DOHH2 (cell line): ENCODE data around the gene DRAXIN.

Experiments used
- H3F3A ChIP-seq: fragments of 200-600 bp; sonication (generic), shearing (Covaris generic); 2 replicates; pipeline ENCODE4 v1.6.0; 2016; ENCODE audit warnings: antibody characterized with exemption, mild to moderate bottlenecking; ENCODE audit not compliant: control insufficient read depth, insufficient read depth
- H3K27ac ChIP-seq: fragments of 200-600 bp; sonication (generic); 2 replicates; pipeline ENCODE4 v1.5.1; 2014; ENCODE audit warnings: low read depth, mild to moderate bottlenecking, low read length, moderate library complexity
- H3K27me3 ChIP-seq: fragments of 200-600 bp; sonication (generic); 2 replicates; pipeline ENCODE4 v1.6.1; 2014; ENCODE audit warnings: mild to moderate bottlenecking, low read length, mixed read lengths; ENCODE audit not compliant: control insufficient read depth
- H3K36me3 ChIP-seq: fragments of 200-600 bp; sonication (generic); 2 replicates; pipeline ENCODE4 v1.6.1; 2014; ENCODE audit warnings: mild to moderate bottlenecking, low read length, moderate library complexity, mixed read lengths; ENCODE audit not compliant: control insufficient read depth
- H3K4me1 ChIP-seq: fragments of 200-600 bp; sonication (generic); 2 replicates; pipeline ENCODE4 v1.6.1; 2014; ENCODE audit warnings: mild to moderate bottlenecking, low read length, mixed read lengths; ENCODE audit not compliant: control insufficient read depth
- H3K4me2 ChIP-seq: fragments of 200-600 bp; sonication (generic); 2 replicates; pipeline ENCODE4 v1.6.0; 2014; ENCODE audit warnings: mild to moderate bottlenecking, low read length, moderate library complexity
- H3K4me3 ChIP-seq: fragments of 200-600 bp; sonication (generic); 2 replicates; pipeline ENCODE4 v1.5.1; 2014; ENCODE audit warnings: mild to moderate bottlenecking, low read length, mixed read lengths
- H3K79me2 ChIP-seq: fragments of 200-600 bp; sonication (generic); 2 replicates; pipeline ENCODE4 v1.6.1; 2014; ENCODE audit warnings: mild to moderate bottlenecking, low read length, mixed read lengths; ENCODE audit not compliant: control insufficient read depth
- H3K9me2 ChIP-seq: fragments of 200-600 bp; sonication (generic); replicated peaks from 2 replicates; pipeline ENCODE4 v1.6.1; 2014; ENCODE audit warnings: mild to moderate bottlenecking, low read length, mixed read lengths; ENCODE audit not compliant: control insufficient read depth
- H3K9me3 ChIP-seq: fragments of 200-600 bp; sonication (generic); 2 replicates; pipeline ENCODE4 v1.6.1; 2014; ENCODE audit warnings: antibody characterized with exemption, low read length, mixed read lengths; ENCODE audit not compliant: control insufficient read depth, insufficient read depth
- H4K20me1 ChIP-seq: fragments of 200-600 bp; sonication (generic); 2 replicates; pipeline ENCODE4 v1.6.0; 2014; ENCODE audit warnings: low read depth, mild to moderate bottlenecking, antibody characterized with exemption, low read length, moderate library complexity; ENCODE audit not compliant: control insufficient read depth, insufficient read depth
- EZH2phosphoT487 ChIP-seq: fragments of 200-600 bp; sonication (generic); IDR thresholded peaks from 2 replicates; pipeline ENCODE4 v1.6.1; 2017; ENCODE audit warnings: borderline replicate concordance, mild to moderate bottlenecking, antibody characterized with exemption, low read length, moderate library complexity, mixed read lengths
- TF ChIP-seq, protein P1 (sequence below): fragments of 200-600 bp; sonication (generic); IDR thresholded peaks from one replicate; pipeline ENCODE4 v1.5.1; 2014; ENCODE audit warnings: antibody characterized with exemption, mild to moderate bottlenecking, low read depth, low read length; ENCODE audit not compliant: poor library complexity, severe bottlenecking

Gene DRAXIN

DNA sequence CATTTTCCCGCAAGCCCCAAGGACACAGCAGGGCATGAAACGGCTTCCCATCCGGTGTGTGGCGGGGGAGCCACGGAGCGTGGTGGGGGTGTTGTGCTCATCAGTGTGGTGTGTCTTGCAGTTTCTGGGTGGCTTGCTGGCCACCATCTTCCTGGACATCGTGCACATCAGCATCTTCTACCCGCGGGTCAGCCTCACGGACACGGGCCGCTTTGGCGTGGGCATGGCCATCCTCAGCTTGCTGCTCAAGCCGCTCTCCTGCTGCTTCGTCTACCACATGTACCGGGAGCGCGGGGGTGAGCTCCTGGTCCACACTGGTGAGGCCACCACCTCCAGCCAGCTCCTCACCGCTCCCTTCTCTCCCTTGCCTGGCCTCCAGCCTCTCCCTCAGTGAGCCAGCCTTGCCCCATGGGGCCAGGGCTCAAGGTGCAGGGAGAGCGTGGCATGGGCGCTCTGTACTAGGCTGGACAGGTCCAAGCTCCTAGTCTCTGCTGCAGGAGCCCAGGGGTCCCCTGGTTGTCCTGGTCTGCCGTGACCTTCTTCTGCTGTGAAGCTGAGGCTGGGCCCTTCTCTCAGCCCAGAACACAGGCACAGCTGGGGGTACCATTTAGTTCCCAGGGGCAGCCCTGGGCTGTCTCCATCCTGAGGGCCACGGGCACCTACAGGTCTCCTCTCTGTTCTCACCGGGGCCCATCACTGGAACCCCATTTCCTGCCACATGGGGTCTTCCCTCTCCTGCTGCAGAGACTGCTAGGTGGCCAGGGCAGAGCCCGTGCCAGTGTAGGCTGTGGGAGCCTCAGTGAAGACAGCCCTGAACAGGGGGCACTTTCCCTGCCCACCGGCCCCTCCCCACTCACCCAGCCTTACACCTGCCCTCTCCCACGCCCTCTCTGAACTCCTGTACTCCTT lies 57.0 kb downstream of the DRAXIN start:
- TF ChIP-seq, protein P1, sequence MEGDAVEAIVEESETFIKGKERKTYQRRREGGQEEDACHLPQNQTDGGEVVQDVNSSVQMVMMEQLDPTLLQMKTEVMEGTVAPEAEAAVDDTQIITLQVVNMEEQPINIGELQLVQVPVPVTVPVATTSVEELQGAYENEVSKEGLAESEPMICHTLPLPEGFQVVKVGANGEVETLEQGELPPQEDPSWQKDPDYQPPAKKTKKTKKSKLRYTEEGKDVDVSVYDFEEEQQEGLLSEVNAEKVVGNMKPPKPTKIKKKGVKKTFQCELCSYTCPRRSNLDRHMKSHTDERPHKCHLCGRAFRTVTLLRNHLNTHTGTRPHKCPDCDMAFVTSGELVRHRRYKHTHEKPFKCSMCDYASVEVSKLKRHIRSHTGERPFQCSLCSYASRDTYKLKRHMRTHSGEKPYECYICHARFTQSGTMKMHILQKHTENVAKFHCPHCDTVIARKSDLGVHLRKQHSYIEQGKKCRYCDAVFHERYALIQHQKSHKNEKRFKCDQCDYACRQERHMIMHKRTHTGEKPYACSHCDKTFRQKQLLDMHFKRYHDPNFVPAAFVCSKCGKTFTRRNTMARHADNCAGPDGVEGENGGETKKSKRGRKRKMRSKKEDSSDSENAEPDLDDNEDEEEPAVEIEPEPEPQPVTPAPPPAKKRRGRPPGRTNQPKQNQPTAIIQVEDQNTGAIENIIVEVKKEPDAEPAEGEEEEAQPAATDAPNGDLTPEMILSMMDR = no peak
- no peak for TF ChIP-seq EZH2phosphoT487
- H3K79me2 ChIP-seq = no peaks in the 10 kb centered on the region
- H3F3A ChIP-seq = no peaks in the 10 kb centered on the region
- H3K4me1 ChIP-seq = no peaks in the 10 kb centered on the region
- H3K36me3 ChIP-seq = no peaks in the 10 kb centered on the region
- no peaks in the 10 kb centered on the region for H3K9me3 ChIP-seq
- H3K27ac ChIP-seq = no peak overlapping the region
- no peak overlapping the region for H3K4me2 ChIP-seq
- no peaks in the 10 kb centered on the region for H4K20me1 ChIP-seq
- H3K9me2 ChIP-seq = no peaks in the 10 kb centered on the region
- no peak overlapping the region for H3K4me3 ChIP-seq
- no peaks in the 10 kb centered on the region for H3K27me3 ChIP-seq

DNA sequence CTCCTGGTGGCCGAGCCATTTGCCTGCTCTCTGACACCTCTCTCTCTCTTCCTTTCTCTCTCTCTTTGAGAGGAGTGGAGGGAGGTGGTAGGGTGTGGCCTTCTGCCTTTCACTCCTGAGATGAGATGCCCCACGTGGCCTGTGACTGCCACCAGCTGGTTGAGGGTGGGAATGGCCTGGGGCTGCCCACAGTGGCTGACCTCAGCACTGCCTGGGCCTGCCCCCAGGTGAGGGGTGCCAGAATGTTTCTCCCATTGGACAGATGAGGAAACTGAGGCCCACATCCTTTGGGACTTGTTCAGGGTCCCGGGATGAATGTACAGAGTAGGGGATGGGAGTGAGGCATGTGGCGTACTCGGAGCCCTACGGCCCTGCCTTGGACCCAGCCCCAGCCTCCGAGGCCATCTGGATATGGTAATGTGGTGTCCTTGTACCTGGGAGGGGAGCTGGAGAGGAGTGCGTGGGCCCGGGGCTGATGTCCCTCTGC lies 57.7 kb downstream of the DRAXIN start:
- Histone ChIP-seq H3K27me3 (no peaks in the 10 kb centered on the region), H3K9me2 (no peaks in the 10 kb centered on the region), H3K4me3 (no peak overlapping the region), H3K27ac (no peak overlapping the region), H3K4me2 (no peak overlapping the region), H3K4me1 (no peaks in the 10 kb centered on the region), H3K79me2 (no peaks in the 10 kb centered on the region), H3K36me3 (no peaks in the 10 kb centered on the region), H3F3A (no peaks in the 10 kb centered on the region), H4K20me1 (no peaks in the 10 kb centered on the region), H3K9me3 (no peaks in the 10 kb centered on the region)
- TF ChIP-seq, protein P1 = peak; percentile 21
- no peak for TF ChIP-seq EZH2phosphoT487

DNA sequence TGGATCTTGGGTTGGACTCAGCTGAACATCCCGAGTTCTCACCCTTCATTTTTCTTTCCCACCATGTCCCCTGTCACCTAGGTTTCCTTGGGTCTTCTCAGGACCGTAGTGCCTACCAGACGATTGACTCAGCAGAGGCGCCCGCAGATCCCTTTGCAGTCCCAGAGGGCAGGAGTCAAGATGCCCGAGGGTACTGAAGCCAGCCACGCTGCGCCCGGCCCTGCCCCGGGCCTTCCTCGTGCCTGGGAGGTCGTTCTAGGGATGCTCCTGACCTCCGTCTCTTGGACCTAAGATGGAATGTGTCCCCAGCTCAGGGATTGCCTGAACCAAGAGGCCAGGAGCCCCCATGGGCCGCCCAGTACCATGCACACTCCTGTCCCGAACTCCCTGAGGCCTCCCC lies 58.5 kb downstream of the DRAXIN start:
- no peak overlapping the region for H3K27ac ChIP-seq
- TF ChIP-seq, protein P1 = no peak
- no peak for TF ChIP-seq EZH2phosphoT487
- H3K79me2 ChIP-seq = no peaks in the 10 kb centered on the region
- no peaks in the 10 kb centered on the region for H3K4me1 ChIP-seq
- no peaks in the 10 kb centered on the region for H3K9me2 ChIP-seq
- H3K36me3 ChIP-seq = no peaks in the 10 kb centered on the region
- no peaks in the 10 kb centered on the region for H3F3A ChIP-seq
- no peaks in the 10 kb centered on the region for H3K9me3 ChIP-seq
- no peak overlapping the region for H3K4me2 ChIP-seq
- H3K4me3 ChIP-seq = no peak overlapping the region
- H4K20me1 ChIP-seq = no peaks in the 10 kb centered on the region
- H3K27me3 ChIP-seq = no peaks in the 10 kb centered on the region
